A549 (cell line): Measurements from ENCODE around the gene MIPOL1. TPM values are rescaled to one million over a fixed set of nuclear protein-coding genes. Genes with fewer than 3 reads are reported as not detected.

Experiments used
- ATAC-seq, 2 experiments: fragments of 200-7000 bp in 1 of 2; fragments of >200 bp in 1 of 2; cut with Nextera tagmentation in 1 of 2; cut with Tn5 transposase in 1 of 2; 3 replicates each; pipeline versions ENCODE4 v1.8.0 to v1.9.1; 2018 to 2020; ENCODE audit warnings: mild to moderate bottlenecking in 1 of 2, moderate library complexity in 1 of 2
- CTCF ChIA-PET: fragments of 300-600 bp; sonication (Branson Sonifier 250); formaldehyde crosslinking; extraction: SDS; loops from one replicate; lab custom pipeline; 2021; ENCODE audit warnings: antibody characterized with exemption, inconsistent platforms; lab: Yijun Ruan, JAX
- POLR2A ChIA-PET: fragments of 350-600 bp; formaldehyde crosslinking; extraction: SDS; loops from one replicate; lab custom pipeline; 2021; ENCODE audit warnings: antibody characterized with exemption, inconsistent platforms; lab: Yijun Ruan, JAX
- DNase-seq, 2 experiments: peaks; one replicate each; pipeline versions ENCODE4 v3.0.0 to v3.0.0-alpha.2; 2011 to 2016; ENCODE audit warnings: low read depth in 1 of 2, low spot score in 1 of 2
- FAIRE-seq: peaks from 2 replicates; lab custom pipeline; 2011; peaks lifted over from hg19 to GRCh38; lab: Jason Lieb, UNC
- H3K27ac ChIP-seq, 2 experiments: fragments of >200 bp; sonication (Bioruptor Twin); formaldehyde crosslinking; 3 replicates each; pipeline ENCODE4 v1.5.1; 2016 to 2017
- H3K4me1 ChIP-seq: fragments of >200 bp; sonication (Bioruptor Twin); formaldehyde crosslinking; 3 replicates; pipeline ENCODE4 v1.6.1; 2016
- H3K4me2 ChIP-seq: fragments of >200 bp; sonication (Bioruptor Twin); formaldehyde crosslinking; 3 replicates; pipeline ENCODE4 v1.6.1; 2016
- H3K4me3 ChIP-seq: fragments of >200 bp; sonication (Bioruptor Twin); formaldehyde crosslinking; 3 replicates; pipeline ENCODE4 v1.5.1; 2016
- H3K9me3 ChIP-seq: fragments of >200 bp; sonication (Bioruptor Twin); formaldehyde crosslinking; 3 replicates; pipeline ENCODE4 v1.6.1; 2016
- BHLHE40 ChIP-seq: IDR thresholded peaks from 2 replicates; pipeline ENCODE4 v1.6.1; 2012; ENCODE audit warnings: low read depth, low read length, inconsistent platforms
- CBX8 ChIP-seq: fragments of 200-600 bp; sonication (generic); IDR thresholded peaks from 2 replicates; pipeline ENCODE4 v1.6.1; 2016
- CEBPB ChIP-seq, 2 experiments: fragments of >200 bp in 1 of 2; sonication (Bioruptor Twin) in 1 of 2; formaldehyde crosslinking in 1 of 2; IDR thresholded peaks; 2 replicates each; pipeline ENCODE4 v1.6.1; 2012 to 2016
- CHD2 ChIP-seq: fragments of 150-350 bp; IDR thresholded peaks from 2 replicates; pipeline ENCODE4 v1.6.1; 2014; ENCODE audit warnings: low read length; ENCODE audit not compliant: partially characterized antibody
- EHF ChIP-seq: fragments of 250-450 bp; sonication (Bioruptor Pico); IDR thresholded peaks from 2 replicates; pipeline ENCODE4 v1.5.0; 2020; ENCODE audit warnings: mild to moderate bottlenecking
- EP300 ChIP-seq, 2 experiments: fragments of >200 bp; sonication (Bioruptor Twin); formaldehyde crosslinking; IDR thresholded peaks; 2 replicates in 1 of 2; 3 replicates in 1 of 2; pipeline ENCODE4 v1.6.1; 2016 to 2017
- ESRRA ChIP-seq: fragments of 150-350 bp; IDR thresholded peaks from 2 replicates; pipeline ENCODE4 v1.6.1; 2014; ENCODE audit warnings: mild to moderate bottlenecking, low read length, borderline replicate concordance
- FOSL2 ChIP-seq, 2 experiments: fragments of 450-650 bp in 1 of 2; fragments of >200 bp in 1 of 2; sonication (Bioruptor Twin) in 1 of 2; formaldehyde crosslinking; IDR thresholded peaks; 2 replicates each; pipeline versions ENCODE4 v1.5.0 to v1.6.1; 2016 to 2020; ENCODE audit warnings: mild to moderate bottlenecking in 1 of 2, moderate library complexity in 1 of 2
- HDAC2 ChIP-seq: fragments of 200-600 bp; sonication (generic); IDR thresholded peaks from 2 replicates; pipeline ENCODE4 v1.6.1; 2016
- HEYL ChIP-seq: fragments of 250-450 bp; sonication (Bioruptor Pico); IDR thresholded peaks from 2 replicates; pipeline ENCODE4 v1.8.0; 2021; ENCODE audit warnings: mild to moderate bottlenecking, moderate library complexity
- HOXB13 ChIP-seq: fragments of 250-450 bp; sonication (Bioruptor Pico); IDR thresholded peaks from 2 replicates; pipeline ENCODE4 v1.5.0; 2020; ENCODE audit warnings: low read depth, mild to moderate bottlenecking, moderate library complexity
- MAFK ChIP-seq: fragments of 450-650 bp; IDR thresholded peaks from 2 replicates; pipeline ENCODE4 v1.6.1; 2014; ENCODE audit not compliant: partially characterized antibody
- MAZ ChIP-seq: fragments of 150-350 bp; IDR thresholded peaks from 2 replicates; pipeline ENCODE4 v1.6.1; 2014; ENCODE audit warnings: antibody characterized with exemption, low read depth, low read length, borderline replicate concordance
- MYC ChIP-seq: IDR thresholded peaks from 2 replicates; pipeline ENCODE4 v1.6.1; 2012; ENCODE audit warnings: mild to moderate bottlenecking, inconsistent platforms, low read length, improper control_type of control experiment, borderline replicate concordance
- NFE2L2 ChIP-seq: fragments of 150-350 bp; conservative IDR thresholded peaks from 2 replicates; pipeline ENCODE4 v1.6.1; 2014; ENCODE audit warnings: low read length
- NPAS2 ChIP-seq: fragments of 250-450 bp; sonication (Bioruptor Pico); IDR thresholded peaks from 2 replicates; pipeline ENCODE4 v1.8.0; 2022; ENCODE audit warnings: mild to moderate bottlenecking, moderate library complexity, borderline replicate concordance
- PBX3 ChIP-seq: IDR thresholded peaks from 2 replicates; pipeline ENCODE4 v1.6.1; 2012
- PHF8 ChIP-seq: fragments of 200-600 bp; sonication (generic); IDR thresholded peaks from 2 replicates; pipeline ENCODE4 v1.6.1; 2016; ENCODE audit warnings: low read depth, mild to moderate bottlenecking, antibody characterized with exemption, moderate library complexity, borderline replicate concordance
- RCOR1 ChIP-seq: fragments of 150-350 bp; IDR thresholded peaks from 2 replicates; pipeline ENCODE4 v1.6.1; 2014; ENCODE audit warnings: antibody characterized with exemption, low read length, low read depth
- RFX5 ChIP-seq: fragments of 450-650 bp; IDR thresholded peaks from 2 replicates; pipeline ENCODE4 v1.7.1; 2014; ENCODE audit warnings: antibody characterized with exemption, mild to moderate bottlenecking, moderate library complexity
- SMC3 ChIP-seq: fragments of >200 bp; sonication (Bioruptor Twin); formaldehyde crosslinking; IDR thresholded peaks from 3 replicates; pipeline ENCODE4 v1.6.1; 2018; ENCODE audit warnings: inconsistent platforms
- SREBF2 ChIP-seq: fragments of 450-650 bp; IDR thresholded peaks from 2 replicates; pipeline ENCODE4 v1.6.1; 2014; ENCODE audit warnings: mild to moderate bottlenecking, moderate library complexity
- TFCP2L1 ChIP-seq: fragments of 250-450 bp; sonication (Bioruptor Pico); IDR thresholded peaks from 2 replicates; pipeline ENCODE4 v1.5.0; 2021; ENCODE audit warnings: mild to moderate bottlenecking
- TP53 ChIP-seq: fragments of 250-450 bp; sonication (Bioruptor Pico); IDR thresholded peaks from 2 replicates; pipeline ENCODE4 v1.5.0; 2021; ENCODE audit warnings: mild to moderate bottlenecking, moderate library complexity
- USF2 ChIP-seq: fragments of 450-650 bp; IDR thresholded peaks from 2 replicates; pipeline ENCODE4 v1.6.1; 2014; ENCODE audit warnings: antibody characterized with exemption
- ZC3H11A ChIP-seq: fragments of 450-650 bp; IDR thresholded peaks from 2 replicates; pipeline ENCODE4 v1.6.1; 2014; ENCODE audit warnings: antibody characterized with exemption, mild to moderate bottlenecking
- ZFP36 ChIP-seq: fragments of 450-650 bp; IDR thresholded peaks from 2 replicates; pipeline ENCODE4 v1.6.1; 2014; ENCODE audit warnings: borderline replicate concordance; ENCODE audit not compliant: partially characterized antibody
- ZNF302 ChIP-seq: fragments of 250-450 bp; sonication (Bioruptor Pico); IDR thresholded peaks from 2 replicates; pipeline ENCODE4 v1.9.0; 2021; ENCODE audit warnings: inconsistent platforms, mild to moderate bottlenecking, moderate library complexity
- ZSCAN20 ChIP-seq: fragments of 250-450 bp; sonication (Bioruptor Pico); IDR thresholded peaks from 2 replicates; pipeline ENCODE4 v1.8.0; 2022; ENCODE audit warnings: mild to moderate bottlenecking, moderate library complexity
- WGBS: methylation state at CpG from one replicate; pipeline ENCODE4 v1.1.6; 2017; ENCODE audit errors: missing lambda C conversion rate; 5-methylcytosine and 5-hydroxymethylcytosine counted together
- polyA plus RNA-seq, 4 experiments: library from polyadenylated mRNA; depleted of rRNA in 3 of 4; stranded (reverse); fragments of >200 nt; fragmentation: RNase III in 1 of 4; extraction: RNeasy Plus Mini Kit Qiagen cat#74134 plus additional on column Dnase treatment in 1 of 4; gene quantifications; 2 replicates in 3 of 4; 3 replicates in 1 of 4; pipeline ENCODE4 v1.2.3, GENCODE V29; 2011 to 2017

Gene MIPOL1
- polyA plus RNA-seq, 2 of the 4 experiments (the other 2 are of a cell fraction) = 5.2 to 13.4 TPM

GRCh38 chr14:37165794-37166193, 31.9 kb upstream of the MIPOL1 start:
- CTCF ChIA-PET = no interaction called here
- no peak for FAIRE-seq
- POLR2A ChIA-PET = no interaction called here
- H3K4me2 ChIP-seq = no peak overlapping the region
- no peaks in the 10 kb centered on the region for H3K4me1 ChIP-seq
- H3K27ac ChIP-seq = no peak overlapping the region
- ATAC-seq = peak in 1 of 2 experiments; percentile 30; a peak in 1 of 6 replicates
- no peak overlapping the region for H3K4me3 ChIP-seq
- DNase-seq = no peak
- 47% methylated on average over 3 of the region's 3 CpGs for WGBS
- H3K9me3 ChIP-seq = no peaks in the 10 kb centered on the region
- no peak for TF ChIP-seq PBX3
- no peak for TF ChIP-seq PHF8
- TF ChIP-seq HDAC2 = no peak
- TF ChIP-seq CHD2 = no peak
- no peak for TF ChIP-seq NPAS2 (CRISPR knock-in tag)
- no peak for TF ChIP-seq FOSL2 (IDR thresholded peaks at IDR 0.05)
- TF ChIP-seq FOSL2 (CRISPR knock-in tag; IDR thresholded peaks at IDR 0.05) = no peak
- TF ChIP-seq ZNF302 = no peak
- no peak for TF ChIP-seq HEYL (CRISPR knock-in tag)
- TF ChIP-seq BHLHE40 = no peak
- no peak for TF ChIP-seq EP300 (IDR thresholded peaks at IDR 0.05)
- TF ChIP-seq SMC3 = no peak
- TF ChIP-seq RCOR1 = no peak
- no peak for TF ChIP-seq MAFK
- TF ChIP-seq ZSCAN20 (CRISPR knock-in tag) = no peak
- TF ChIP-seq RFX5 = no peak
- TF ChIP-seq TFCP2L1 (CRISPR knock-in tag) = no peak

- ChIA-PET CTCF (interaction anchor here (1.4 kb wide), 2 partner anchors 14 to 18 kb away, joined by 3 to 6 read pairs; no protein-coding TSS in a partner anchor), POLR2A (no interaction called here)
- Histone ChIP-seq H3K4me1 (no peaks in the 10 kb centered on the region), H3K27ac (no peak overlapping the region), H3K4me3 (no peak overlapping the region), H3K9me3 (no peaks in the 10 kb centered on the region), H3K4me2 (no peak overlapping the region)
- DNase-seq (no peak), ATAC-seq (no peak), FAIRE-seq (no peak)
- TF ChIP-seq EP300 (IDR thresholded peaks at IDR 0.05) = no peak
- no peak for TF ChIP-seq HEYL (CRISPR knock-in tag)
- no peak for TF ChIP-seq CBX8
- TF ChIP-seq TFCP2L1 (CRISPR knock-in tag) = no peak
- TF ChIP-seq EHF (CRISPR knock-in tag) = no peak
- 69% methylated on average over 10 of the region's 10 CpGs for WGBS
Measured at GRCh38 chr14:37167151-37168047, 30.3 kb upstream of the MIPOL1 start.

- DNase-seq = no peak
- H3K4me2 ChIP-seq = no peak overlapping the region
- H3K27ac ChIP-seq = no peak overlapping the region
- WGBS = 77% methylated on average over 4 of the region's 4 CpGs
- peaks cover 7% of the 10 kb centered on the region; the same call in 2 of the 3 replicates for H3K4me1 ChIP-seq
- TF ChIP-seq FOSL2 (IDR thresholded peaks at IDR 0.05) = no peak
- no peak for TF ChIP-seq FOSL2 (CRISPR knock-in tag; IDR thresholded peaks at IDR 0.05)
- no peak for TF ChIP-seq ESRRA
- TF ChIP-seq USF2 = no peak
- no peak for TF ChIP-seq HOXB13 (CRISPR knock-in tag)
- TF ChIP-seq TP53 (CRISPR knock-in tag) = no peak
- no peak for TF ChIP-seq TFCP2L1 (CRISPR knock-in tag)
- TF ChIP-seq MYC = no peak
- TF ChIP-seq CEBPB (IDR thresholded peaks at IDR 0.05) = no peak
- TF ChIP-seq SREBF2 = no peak
- TF ChIP-seq CHD2 = no peak
- no peak for TF ChIP-seq ZC3H11A
- TF ChIP-seq ZFP36 = no peak
- no peak for TF ChIP-seq MAZ
- TF ChIP-seq HDAC2 = no peak
- no peak for TF ChIP-seq NFE2L2
- TF ChIP-seq EHF (CRISPR knock-in tag) = no peak
- ATAC-seq = no peak
- FAIRE-seq = no peak
- POLR2A ChIA-PET = interaction anchor here (0.6 kb wide), 1 partner anchor 26 kb away, joined by 5 read pairs; no protein-coding TSS in a partner anchor
- no peaks in the 10 kb centered on the region for H3K9me3 ChIP-seq
- H3K4me3 ChIP-seq = no peak overlapping the region
- CTCF ChIA-PET = interaction anchor here (1.6 kb wide), 1 partner anchor 18 kb away, joined by 11 read pairs; no protein-coding TSS in a partner anchor
Measured at GRCh38 chr14:37168721-37169120, 29.0 kb upstream of the MIPOL1 start.
